ENCODE measurements around the gene ARFRP1.

DNA sequence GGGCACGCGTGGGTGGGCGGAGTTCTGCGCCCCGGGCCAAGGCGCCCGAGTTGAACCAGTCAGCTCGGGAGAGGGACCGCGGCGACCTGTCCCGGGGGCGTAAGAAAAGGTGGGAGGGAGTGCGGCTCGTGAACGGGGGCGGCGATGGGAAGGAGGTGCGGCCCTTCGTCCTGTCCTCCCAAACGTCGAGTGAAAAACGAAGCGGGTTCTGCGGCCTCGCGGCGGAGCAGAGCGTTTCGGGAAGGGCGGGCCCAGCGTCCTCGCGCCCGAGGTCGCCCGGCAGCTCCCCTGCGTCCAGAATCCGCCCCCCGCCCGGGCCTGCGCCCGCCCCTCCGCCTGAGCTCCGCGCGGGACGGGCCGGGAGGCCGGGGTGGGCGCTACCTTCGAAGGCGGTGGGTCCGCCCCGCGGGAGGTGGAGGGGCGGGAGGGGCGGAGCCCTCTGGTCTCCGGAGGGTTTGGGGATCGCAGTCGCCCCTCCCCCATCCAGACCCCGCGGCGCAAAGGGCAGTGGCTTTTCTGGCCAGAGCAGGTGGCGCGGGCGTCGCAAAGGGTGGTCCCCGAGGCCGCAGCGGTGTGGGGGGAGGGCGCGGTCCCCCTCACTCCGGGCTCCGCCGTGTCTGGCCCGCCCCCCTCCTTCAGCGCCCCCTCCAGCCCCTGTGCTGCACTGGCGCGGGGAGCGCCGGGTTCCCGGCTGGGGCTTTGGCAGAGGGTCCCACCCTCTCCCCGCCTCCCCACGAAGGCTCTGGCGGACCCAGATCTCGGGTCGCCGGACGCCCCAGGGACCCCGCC, 55.4 kb downstream of the ARFRP1 start:
- TF ChIP-seq TCF7 (CRISPR knock-in tag; IDR thresholded peaks at IDR 0.05; ENCODE audit: low read depth) (no peak), TP53 (CRISPR knock-in tag; IDR thresholded peaks at IDR 0.05) (no peak), PREB (CRISPR knock-in tag; IDR thresholded peaks at IDR 0.05; ENCODE audit: borderline replicate concordance) (no peak), CTCF (IDR thresholded peaks at IDR 0.05) (no peak)
- TF ChIP-seq, protein P1, sequence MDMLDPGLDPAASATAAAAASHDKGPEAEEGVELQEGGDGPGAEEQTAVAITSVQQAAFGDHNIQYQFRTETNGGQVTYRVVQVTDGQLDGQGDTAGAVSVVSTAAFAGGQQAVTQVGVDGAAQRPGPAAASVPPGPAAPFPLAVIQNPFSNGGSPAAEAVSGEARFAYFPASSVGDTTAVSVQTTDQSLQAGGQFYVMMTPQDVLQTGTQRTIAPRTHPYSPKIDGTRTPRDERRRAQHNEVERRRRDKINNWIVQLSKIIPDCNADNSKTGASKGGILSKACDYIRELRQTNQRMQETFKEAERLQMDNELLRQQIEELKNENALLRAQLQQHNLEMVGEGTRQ (CRISPR knock-in tag; IDR thresholded peaks at IDR 0.05), result no peak
- TF ChIP-seq, protein P2, sequence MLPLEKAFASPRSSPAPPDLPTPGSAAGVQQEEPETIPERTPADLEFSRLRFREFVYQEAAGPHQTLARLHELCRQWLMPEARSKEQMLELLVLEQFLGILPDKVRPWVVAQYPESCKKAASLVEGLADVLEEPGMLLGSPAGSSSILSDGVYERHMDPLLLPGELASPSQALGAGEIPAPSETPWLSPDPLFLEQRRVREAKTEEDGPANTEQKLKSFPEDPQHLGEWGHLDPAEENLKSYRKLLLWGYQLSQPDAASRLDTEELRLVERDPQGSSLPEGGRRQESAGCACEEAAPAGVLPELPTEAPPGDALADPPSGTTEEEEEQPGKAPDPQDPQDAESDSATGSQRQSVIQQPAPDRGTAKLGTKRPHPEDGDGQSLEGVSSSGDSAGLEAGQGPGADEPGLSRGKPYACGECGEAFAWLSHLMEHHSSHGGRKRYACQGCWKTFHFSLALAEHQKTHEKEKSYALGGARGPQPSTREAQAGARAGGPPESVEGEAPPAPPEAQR (CRISPR knock-in tag; IDR thresholded peaks at IDR 0.05), result no peak
- TF ChIP-seq, protein P3, sequence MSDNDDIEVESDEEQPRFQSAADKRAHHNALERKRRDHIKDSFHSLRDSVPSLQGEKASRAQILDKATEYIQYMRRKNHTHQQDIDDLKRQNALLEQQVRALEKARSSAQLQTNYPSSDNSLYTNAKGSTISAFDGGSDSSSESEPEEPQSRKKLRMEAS (CRISPR knock-in tag; IDR thresholded peaks at IDR 0.05), result peak; percentile 48; the same call in 1 of the 2 replicates
